Measurements from ENCODE around the gene ST8SIA5. TPM values are rescaled to one million over a fixed set of nuclear protein-coding genes. Genes with fewer than 3 reads are reported as not detected.

Gene ST8SIA5
- total and polyA plus RNA-seq, 2 experiments from 2014 or later, result not detected

- H3K9ac ChIP-seq, result no peak overlapping the region
- TF ChIP-seq EZH2phosphoT487 (IDR thresholded peaks at IDR 0.05; ENCODE audit: insufficient read depth, low read depth), result no peak
- no peak for TF ChIP-seq EZH2 (IDR thresholded peaks at IDR 0.05; ENCODE audit: insufficient read depth, poor library complexity, severe bottlenecking)
- no peaks in the 10 kb centered on the region for H3K9me3 ChIP-seq (ENCODE audit: low read depth)
- no peak for DNase-seq
- in situ Hi-C loops (cut with MboI), result no loop called here
- no peak overlapping the region for H2AFZ ChIP-seq
- no peak overlapping the region for H3K4me2 ChIP-seq (ENCODE audit: unreplicated experiment)
- H3K4me1 ChIP-seq (ENCODE audit: insufficient read depth), result no peaks in the 10 kb centered on the region
- no peaks in the 10 kb centered on the region for H3K36me3 ChIP-seq (ENCODE audit: low read depth)
- H4K20me1 ChIP-seq (ENCODE audit: insufficient read depth), result no peaks in the 10 kb centered on the region
- no peak overlapping the region for H3K27ac ChIP-seq
- H3K27me3 ChIP-seq (replicated peaks; ENCODE audit: insufficient read depth), result peaks cover 83% of the 10 kb centered on the region
- no peaks in the 10 kb centered on the region for H3K79me2 ChIP-seq (ENCODE audit: insufficient read depth)
- H3F3A ChIP-seq (ENCODE audit: insufficient read depth), result no peaks in the 10 kb centered on the region
- 4 to 9% methylated on average over 6 of the region's 6 CpGs for WGBS, 2 experiments (ENCODE audit: low coverage in 1 of 2, low lambda C conversion rate in 2 of 2, missing lambda C conversion rate in 2 of 2)
- H3K9me2 ChIP-seq (ENCODE audit: insufficient read depth), result no peaks in the 10 kb centered on the region
- no peak overlapping the region for H3K4me3 ChIP-seq
Measured at GRCh38 chr18:46759890-46760289, 3.0 kb upstream of the ST8SIA5 start.

- peaks cover 69% of the 10 kb centered on the region for H3K27me3 ChIP-seq (replicated peaks; ENCODE audit: insufficient read depth)
- 4 to 6% methylated on average over 41 of the region's 41 CpGs for WGBS, 2 experiments (ENCODE audit: low coverage in 1 of 2, low lambda C conversion rate in 2 of 2, missing lambda C conversion rate in 2 of 2)
Measured at GRCh38 chr18:46756025-46756558, 761 bp downstream of the ST8SIA5 start.

GRCh38 chr18:46755315-46756024 lies 1.4 kb downstream of the ST8SIA5 start:
- Histone ChIP-seq H3K4me1 (ENCODE audit: insufficient read depth) (no peaks in the 10 kb centered on the region), H3F3A (ENCODE audit: insufficient read depth) (no peaks in the 10 kb centered on the region), H4K20me1 (ENCODE audit: insufficient read depth) (no peaks in the 10 kb centered on the region), H3K4me2 (ENCODE audit: unreplicated experiment) (no peak overlapping the region), H2AFZ (no peak overlapping the region), H3K27me3 (replicated peaks; ENCODE audit: insufficient read depth) (peaks cover 69% of the 10 kb centered on the region), H3K36me3 (ENCODE audit: low read depth) (no peaks in the 10 kb centered on the region), H3K9me3 (ENCODE audit: low read depth) (no peaks in the 10 kb centered on the region), H3K9me2 (ENCODE audit: insufficient read depth) (no peaks in the 10 kb centered on the region), H3K27ac (no peak overlapping the region), H3K79me2 (ENCODE audit: insufficient read depth) (no peaks in the 10 kb centered on the region), H3K4me3 (no peak overlapping the region), H3K9ac (no peak overlapping the region)
- WGBS, 2 experiments (ENCODE audit: low coverage in 1 of 2, low lambda C conversion rate in 2 of 2, missing lambda C conversion rate in 2 of 2), result 17 to 23% methylated on average over 17 of the region's 17 CpGs
- DNase-seq, result no peak
- in situ Hi-C loops (cut with MboI), result no loop called here
- TF ChIP-seq EZH2 (IDR thresholded peaks at IDR 0.05; ENCODE audit: insufficient read depth, poor library complexity, severe bottlenecking) (no peak), EZH2phosphoT487 (IDR thresholded peaks at IDR 0.05; ENCODE audit: insufficient read depth, low read depth) (no peak)

More at GRCh38 chr18:46756025-46756558, 761 bp downstream of the ST8SIA5 start:
- Histone ChIP-seq H3K9me3 (ENCODE audit: low read depth) (no peaks in the 10 kb centered on the region), H3K4me3 (no peak overlapping the region), H3K9ac (no peak overlapping the region), H3F3A (ENCODE audit: insufficient read depth) (no peaks in the 10 kb centered on the region), H3K36me3 (ENCODE audit: low read depth) (no peaks in the 10 kb centered on the region), H3K27ac (no peak overlapping the region), H3K9me2 (ENCODE audit: insufficient read depth) (no peaks in the 10 kb centered on the region), H3K79me2 (ENCODE audit: insufficient read depth) (no peaks in the 10 kb centered on the region), H4K20me1 (ENCODE audit: insufficient read depth) (no peaks in the 10 kb centered on the region), H3K4me2 (ENCODE audit: unreplicated experiment) (no peak overlapping the region), H3K4me1 (ENCODE audit: insufficient read depth) (no peaks in the 10 kb centered on the region), H2AFZ (no peak overlapping the region)
- TF ChIP-seq EZH2 (IDR thresholded peaks at IDR 0.05; ENCODE audit: insufficient read depth, poor library complexity, severe bottlenecking), result peak; percentile 73
- TF ChIP-seq EZH2phosphoT487 (IDR thresholded peaks at IDR 0.05; ENCODE audit: insufficient read depth, low read depth), result no peak; the same call in 1 of the 2 replicates
- in situ Hi-C loops (cut with MboI), result no loop called here
- peak; percentile 7 for DNase-seq

DNA sequence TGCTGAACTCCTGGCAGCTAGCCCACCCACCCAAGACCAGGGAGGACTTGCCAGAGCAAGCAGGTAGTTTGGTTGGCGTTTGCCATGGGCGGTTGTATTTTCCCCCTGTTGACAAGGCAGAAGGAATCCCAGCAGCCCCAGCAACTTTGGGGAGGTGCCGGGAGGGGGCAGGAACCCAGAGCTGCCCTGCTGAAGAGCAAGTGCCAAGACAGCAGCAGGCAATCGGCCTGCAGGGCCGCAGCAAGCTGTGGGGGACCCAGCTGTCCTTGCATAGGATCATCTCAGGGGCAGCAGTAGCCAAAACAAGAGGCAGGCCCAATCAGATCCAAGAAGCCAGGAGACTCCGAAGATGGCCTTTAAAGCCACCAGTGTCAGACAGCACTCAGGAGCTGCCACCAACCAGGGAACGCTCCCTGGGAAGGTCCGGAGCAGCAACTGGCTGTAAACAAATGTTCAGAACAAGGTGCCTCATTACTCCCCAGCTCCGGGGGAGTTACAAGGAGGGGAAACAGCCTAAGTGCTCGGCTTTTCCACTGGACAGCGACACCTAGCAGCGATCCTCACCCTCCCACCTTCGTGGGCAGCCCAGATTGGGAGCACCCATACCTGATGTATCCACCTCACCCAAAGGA lies 2.1 kb downstream of the ST8SIA5 start:
- in situ Hi-C loops (cut with MboI), result no loop called here
- Histone ChIP-seq H3K4me3 (no peak overlapping the region), H3K9ac (no peak overlapping the region), H3F3A (ENCODE audit: insufficient read depth) (no peaks in the 10 kb centered on the region), H3K9me3 (ENCODE audit: low read depth) (no peaks in the 10 kb centered on the region), H3K27ac (no peak overlapping the region), H2AFZ (no peak overlapping the region), H4K20me1 (ENCODE audit: insufficient read depth) (no peaks in the 10 kb centered on the region), H3K4me2 (ENCODE audit: unreplicated experiment) (no peak overlapping the region), H3K36me3 (ENCODE audit: low read depth) (no peaks in the 10 kb centered on the region), H3K9me2 (ENCODE audit: insufficient read depth) (no peaks in the 10 kb centered on the region), H3K79me2 (ENCODE audit: insufficient read depth) (no peaks in the 10 kb centered on the region), H3K4me1 (ENCODE audit: insufficient read depth) (no peaks in the 10 kb centered on the region), H3K27me3 (replicated peaks; ENCODE audit: insufficient read depth) (peaks cover 68% of the 10 kb centered on the region)
- WGBS, 2 experiments (ENCODE audit: low coverage in 1 of 2, low lambda C conversion rate in 2 of 2, missing lambda C conversion rate in 2 of 2), result 54 to 64% methylated on average over 13 of the region's 13 CpGs
- TF ChIP-seq EZH2 (IDR thresholded peaks at IDR 0.05; ENCODE audit: insufficient read depth, poor library complexity, severe bottlenecking), result no peak
- DNase-seq, result no peak

All from GM23248 (cell line).